HG03066 (cell line): ENCODE measurements around the gene NDUFS7.

ENCODE experiments used
- ATAC-seq: cut with Tn5 transposase; IDR thresholded peaks from one replicate; pipeline ENCODE4 v1.9.1; 2021; ENCODE audit warnings: low read depth; ENCODE audit not compliant: unreplicated experiment

NDUFS7 gene

GRCh38 chr19:1364070-1364704 lies 19.5 kb upstream of the NDUFS7 start:
- no peak for ATAC-seq

DNA sequence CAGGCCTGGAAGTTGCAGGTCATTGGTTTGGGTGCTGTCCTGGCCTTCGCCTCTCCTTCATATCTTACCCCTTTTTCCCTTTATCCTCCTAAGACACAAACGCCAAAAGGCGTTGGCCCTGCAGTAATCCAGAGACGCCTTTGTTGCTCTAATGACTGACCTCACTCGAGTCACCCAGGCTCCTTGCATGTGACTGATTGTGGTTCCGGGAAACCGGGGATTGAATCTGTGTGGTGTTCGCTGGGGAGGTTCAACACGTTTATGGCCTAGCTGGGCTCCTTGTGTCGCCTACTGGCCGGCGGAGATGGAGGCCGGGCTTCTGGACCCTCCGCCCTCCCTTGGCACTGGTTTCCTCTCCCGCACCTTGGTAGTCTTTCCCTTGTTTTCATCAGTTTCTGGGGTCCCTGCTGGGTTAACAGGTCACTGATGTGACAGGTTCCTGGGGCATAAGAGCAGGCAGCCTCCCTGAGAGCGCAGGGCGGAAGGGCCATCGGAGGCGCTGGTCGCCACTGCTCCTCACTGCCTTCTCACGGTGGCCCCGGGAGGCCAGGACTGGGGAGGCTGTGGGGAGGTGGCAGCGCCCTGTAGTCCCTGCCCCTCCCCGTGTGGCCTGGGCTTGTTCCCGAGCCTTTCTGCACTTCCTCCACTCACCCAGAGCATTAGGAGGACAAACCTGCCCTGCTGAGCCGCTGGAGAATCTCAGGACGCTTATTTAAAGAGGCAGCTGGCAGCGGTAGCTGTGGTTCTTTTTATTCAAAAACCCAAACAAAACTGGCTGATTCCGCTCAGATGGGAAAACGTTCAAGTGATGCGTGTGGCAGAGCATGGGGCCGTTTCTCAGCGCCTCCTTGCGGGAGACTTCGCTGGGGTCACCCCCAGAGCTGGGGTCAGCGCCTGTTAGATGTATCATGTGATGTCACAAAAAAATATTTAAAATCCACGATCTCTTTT lies 18.1 kb upstream of the NDUFS7 start:
- no peak for ATAC-seq

- no peak for ATAC-seq
These were observed 17.4 kb upstream of the NDUFS7 start for GRCh38 chr19:1366296-1366695.

- no peak for ATAC-seq
These were observed 16.5 kb upstream of the NDUFS7 start for GRCh38 chr19:1366899-1367870.

GRCh38 chr19:1369214-1369805 lies 14.4 kb upstream of the NDUFS7 start:
- no peak for ATAC-seq

DNA sequence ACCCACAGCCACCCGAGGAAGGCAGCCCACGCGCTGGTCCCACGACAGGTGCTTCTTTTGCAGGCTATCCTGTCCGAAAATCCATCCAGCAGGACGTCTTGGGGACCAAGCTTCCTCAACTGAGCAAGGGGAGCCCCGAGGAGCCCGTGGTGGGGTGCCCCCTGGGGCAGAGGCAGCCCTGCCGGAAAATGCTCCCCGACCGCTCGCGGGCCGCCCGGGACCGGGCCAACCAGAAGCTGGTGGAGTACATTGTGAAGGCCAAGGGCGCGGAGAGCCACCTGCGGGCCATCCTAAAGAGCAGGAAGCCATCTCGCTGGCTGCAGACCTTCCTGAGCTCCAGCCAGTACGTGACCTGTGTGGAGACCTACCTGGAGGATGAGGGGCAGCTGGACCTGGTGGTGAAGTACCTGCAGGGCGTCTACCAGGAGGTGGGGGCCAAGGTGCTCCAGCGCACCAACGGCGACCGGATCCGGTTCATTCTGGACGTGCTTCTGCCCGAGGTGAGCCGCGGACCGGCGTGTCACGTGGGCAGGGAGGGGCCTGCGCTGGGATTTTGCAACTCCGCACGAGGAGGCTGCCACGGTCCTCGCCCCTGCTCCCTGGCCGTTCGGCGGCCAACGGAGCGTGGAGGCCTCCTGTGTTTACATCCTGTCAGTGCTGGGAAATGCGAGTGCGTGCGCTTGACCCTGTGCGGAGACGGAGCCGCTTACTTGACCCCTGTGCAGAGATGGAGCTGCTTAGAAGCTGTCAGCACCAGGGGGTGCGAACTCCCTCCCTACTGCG lies 12.9 kb upstream of the NDUFS7 start:
- ATAC-seq = no peak

GRCh38 chr19:1373042-1373533 lies 10.6 kb upstream of the NDUFS7 start:
- ATAC-seq = no peak

DNA sequence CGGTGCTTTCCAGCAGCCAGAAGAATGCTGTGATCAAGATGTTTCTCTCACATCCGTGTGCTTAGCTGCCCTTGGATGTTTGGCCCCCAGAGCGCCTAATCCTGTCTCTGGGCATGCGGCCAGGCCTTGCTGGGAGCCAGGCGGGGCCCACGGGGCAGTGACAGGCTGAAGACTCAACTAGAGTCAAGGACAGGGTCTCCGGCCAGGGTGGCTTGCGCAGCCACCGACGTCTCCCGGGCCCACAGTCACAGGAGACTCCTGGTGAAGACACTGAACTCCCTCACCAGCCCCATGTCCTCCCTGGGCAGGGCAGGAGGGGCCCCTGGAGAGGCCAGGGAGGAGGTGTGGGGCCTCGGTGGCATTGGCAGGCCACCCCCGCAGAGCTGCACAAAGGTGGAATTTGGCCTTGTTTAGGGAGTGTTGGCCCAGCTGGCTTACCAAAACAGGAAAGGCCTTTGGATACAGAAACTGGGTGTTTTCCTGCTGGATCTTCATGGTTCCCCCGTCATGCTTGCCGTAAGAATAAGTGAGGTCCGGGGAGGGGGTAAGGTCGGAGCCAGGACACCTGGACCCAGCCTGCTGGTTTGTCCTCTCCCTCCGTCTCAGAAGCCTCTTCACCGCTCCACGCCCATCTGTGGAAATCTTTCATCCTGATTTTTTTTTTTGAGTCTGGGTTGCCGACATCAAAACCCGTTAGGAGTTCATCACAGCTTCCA lies 10.0 kb upstream of the NDUFS7 start:
- ATAC-seq = no peak

DNA sequence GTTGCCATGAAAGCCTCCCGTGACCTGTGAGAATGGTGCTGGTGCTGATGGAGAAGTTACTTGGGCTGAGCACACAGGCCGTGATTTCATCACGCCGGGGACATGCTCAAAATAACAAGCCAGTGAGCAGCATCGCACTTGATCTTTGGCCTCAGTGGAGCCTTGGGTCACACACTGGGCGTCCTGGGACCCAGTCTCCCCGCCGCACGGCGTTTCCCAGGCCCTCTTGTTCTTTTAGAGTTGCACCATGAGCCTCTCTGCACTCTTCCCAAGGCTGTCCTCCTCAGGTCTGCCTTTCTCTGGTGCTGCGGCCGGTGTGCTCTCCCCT lies 9.5 kb upstream of the NDUFS7 start:
- ATAC-seq = no peak

GRCh38 chr19:1376415-1376805 lies 7.3 kb upstream of the NDUFS7 start:
- no peak for ATAC-seq

- ATAC-seq = no peak
These were observed 6.3 kb upstream of the NDUFS7 start for GRCh38 chr19:1377176-1377964.

DNA sequence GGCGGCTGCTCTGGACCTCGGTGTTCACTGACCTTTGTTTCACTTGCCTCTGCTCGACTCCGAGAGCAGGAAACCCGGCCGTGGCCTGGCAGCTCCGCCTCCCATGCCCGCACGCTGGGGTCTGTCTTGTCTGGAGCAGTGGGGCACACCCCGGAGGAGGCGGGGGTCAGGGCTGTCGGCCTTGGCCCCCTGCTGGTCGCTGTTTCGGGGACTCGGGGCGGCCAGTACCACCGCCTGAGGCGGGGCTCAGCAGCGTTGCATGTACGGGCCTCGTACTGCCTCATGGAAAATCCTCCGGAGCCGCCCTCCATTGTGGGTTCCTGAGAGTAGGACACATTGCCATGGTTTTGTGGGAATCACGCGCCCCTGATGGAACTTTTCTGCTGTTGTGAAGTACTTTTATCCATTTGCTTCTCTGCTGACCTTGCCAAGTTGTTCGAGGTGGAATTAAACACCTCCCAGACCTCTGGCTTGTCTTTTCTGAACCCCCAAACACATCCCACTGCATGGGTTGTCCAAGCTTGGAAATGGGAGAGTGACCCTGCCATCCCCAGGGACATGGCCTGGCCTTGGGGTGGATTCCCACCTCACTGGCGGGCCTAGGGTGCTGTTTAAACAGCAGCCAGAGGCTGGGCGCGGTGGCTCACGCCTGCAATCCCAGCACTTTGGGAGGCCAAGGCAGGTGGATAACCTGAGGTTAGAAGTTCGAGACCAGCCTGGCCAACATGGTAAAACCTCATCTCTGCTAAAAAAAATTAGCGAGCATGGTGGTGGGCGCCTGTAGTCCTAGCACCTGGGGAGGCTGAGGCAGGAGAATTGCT lies 5.5 kb upstream of the NDUFS7 start:
- no peak for ATAC-seq

DNA sequence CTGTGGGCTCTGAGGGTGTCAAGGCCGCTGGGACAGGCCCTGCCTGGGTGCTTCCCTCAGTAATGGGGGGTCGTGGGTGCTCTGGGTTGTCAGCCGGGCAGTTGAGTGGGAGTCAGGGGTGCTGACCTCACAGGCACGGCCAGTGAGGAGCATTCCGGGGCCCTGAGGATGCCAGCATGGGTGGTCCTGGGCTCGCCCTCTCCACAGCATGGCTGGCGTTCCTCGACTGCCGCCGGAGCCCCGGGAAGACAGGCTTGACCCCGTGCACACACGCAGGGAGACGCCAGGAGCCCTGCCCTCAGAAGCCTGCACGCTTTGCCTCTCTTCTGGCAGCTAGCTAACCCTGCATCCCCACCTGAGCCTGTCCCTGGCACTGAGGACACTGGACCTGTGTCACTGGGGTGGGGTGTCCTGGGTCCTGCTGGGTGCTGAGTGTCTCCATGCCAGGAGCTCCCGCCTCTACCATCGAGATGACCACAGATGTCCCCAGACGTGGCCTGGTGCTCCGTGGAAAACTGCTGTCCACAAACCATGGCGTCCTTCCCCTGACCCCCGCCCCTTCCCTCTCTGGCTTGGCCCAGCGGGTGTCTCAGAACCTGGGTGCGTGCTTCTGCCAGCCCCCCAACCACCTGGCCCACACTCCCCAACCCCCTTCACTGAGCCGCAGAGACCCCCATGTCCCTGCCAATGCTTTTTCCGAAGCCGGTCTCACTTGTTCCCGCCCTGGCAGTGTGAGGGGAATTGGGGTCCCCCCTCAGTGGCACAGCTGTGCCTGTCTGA lies 4.4 kb upstream of the NDUFS7 start:
- no peak for ATAC-seq

DNA sequence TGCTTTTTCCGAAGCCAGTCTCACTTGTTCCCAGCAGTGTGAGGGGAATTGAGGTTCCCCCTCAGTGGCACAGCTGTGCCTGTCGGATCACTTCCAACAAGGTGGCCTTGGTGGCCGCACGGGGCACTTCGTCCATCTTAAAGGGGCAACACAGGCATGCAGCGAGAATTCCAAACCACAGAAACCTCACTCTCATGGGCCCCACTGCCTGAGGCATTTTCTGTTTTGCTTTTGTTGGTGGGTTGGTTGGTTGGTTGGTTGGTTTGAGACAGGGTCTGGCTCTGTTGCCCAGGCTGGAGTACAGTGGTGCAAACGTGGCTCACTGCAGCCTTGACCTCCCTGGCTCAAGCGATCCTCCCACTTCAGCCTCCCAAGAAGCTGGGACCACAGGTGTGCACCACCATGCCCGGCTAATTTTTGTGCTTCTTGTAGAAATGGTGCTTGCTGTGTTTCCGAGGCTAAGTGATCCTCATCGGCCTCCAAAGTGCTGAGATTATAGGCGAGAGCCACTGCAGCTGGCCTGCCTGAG lies 3.7 kb upstream of the NDUFS7 start:
- ATAC-seq = no peak

DNA sequence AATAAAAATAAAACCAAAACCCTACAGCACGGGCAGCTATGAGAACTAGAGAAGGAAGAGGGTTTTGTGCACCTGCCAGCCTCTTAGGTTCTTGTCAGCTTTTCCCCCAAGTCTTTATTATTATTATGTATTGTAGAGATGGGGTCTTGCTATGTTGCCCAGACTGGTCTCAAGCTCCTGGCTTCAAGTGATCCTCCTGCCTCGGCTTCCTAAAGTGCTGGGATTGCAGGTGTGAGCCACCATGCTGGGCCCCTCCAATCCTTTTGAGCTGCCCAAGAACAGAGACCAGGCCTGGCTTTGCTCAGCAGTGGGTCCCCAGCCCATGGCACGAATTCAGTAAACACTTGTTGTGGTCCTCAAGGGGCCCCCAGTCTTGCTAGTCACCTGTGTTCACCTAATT lies 1.5 kb upstream of the NDUFS7 start:
- ATAC-seq = no peak

DNA sequence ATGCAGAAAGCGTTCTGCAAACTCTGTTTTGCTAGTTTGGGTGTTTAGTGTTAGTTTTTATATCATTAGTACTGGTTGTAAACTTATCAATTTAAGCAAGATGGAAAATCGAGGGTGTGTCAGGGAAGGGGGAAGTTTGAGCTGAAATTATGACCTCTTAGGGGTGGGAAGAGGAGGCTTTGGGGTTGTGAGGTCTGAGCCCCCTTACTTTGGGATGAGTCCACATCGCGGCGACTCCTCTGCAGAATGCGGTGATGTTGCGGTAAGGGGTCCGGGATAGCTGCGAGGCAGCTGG lies 743 bp upstream of the NDUFS7 start:
- no peak for ATAC-seq

- no peak for ATAC-seq
These were observed 367 bp downstream of the NDUFS7 start for GRCh38 chr19:1384085-1384462.
